ENCODE results near the gene MPV17L2. TPM values are rescaled to one million over a fixed set of nuclear protein-coding genes. Genes with fewer than 3 reads are reported as not detected.
"Not testable (repeated sequence)": the region's sequence is repeated elsewhere in the genome, so short reads cannot be mapped to it uniquely, and the experiment has no call there.

Gene MPV17L2
- total and polyA plus RNA-seq, 3 donors from 2014 or later, result 11.2 to 15.8 (median 15.2) TPM

DNA sequence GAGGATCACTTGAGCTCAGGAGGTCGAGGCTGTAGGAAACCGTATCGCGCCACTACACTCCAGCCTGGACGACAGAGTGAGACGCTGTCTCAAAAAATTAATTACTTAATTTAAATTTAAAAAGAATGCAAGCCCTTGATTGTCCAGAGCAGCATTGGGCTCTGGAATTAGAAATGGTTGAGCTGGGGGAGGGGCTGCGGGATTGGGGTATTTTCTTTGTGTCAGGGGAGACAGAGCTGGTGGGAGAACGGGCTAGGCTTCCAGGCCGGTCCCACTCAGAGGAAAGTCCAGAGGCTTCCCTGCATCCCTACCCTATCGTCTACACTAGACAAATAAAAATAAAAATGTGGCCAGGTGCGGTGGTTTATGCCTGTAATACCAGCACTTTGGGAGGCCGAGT, 13.0 kb downstream of the MPV17L2 start:
- intact Hi-C loops (cut with DNase I; ENCODE audit: low total_unique reads), result no loop called here
- 49 to 65% methylated on average over 12 of the region's 12 CpGs for WGBS, 2 donors

DNA sequence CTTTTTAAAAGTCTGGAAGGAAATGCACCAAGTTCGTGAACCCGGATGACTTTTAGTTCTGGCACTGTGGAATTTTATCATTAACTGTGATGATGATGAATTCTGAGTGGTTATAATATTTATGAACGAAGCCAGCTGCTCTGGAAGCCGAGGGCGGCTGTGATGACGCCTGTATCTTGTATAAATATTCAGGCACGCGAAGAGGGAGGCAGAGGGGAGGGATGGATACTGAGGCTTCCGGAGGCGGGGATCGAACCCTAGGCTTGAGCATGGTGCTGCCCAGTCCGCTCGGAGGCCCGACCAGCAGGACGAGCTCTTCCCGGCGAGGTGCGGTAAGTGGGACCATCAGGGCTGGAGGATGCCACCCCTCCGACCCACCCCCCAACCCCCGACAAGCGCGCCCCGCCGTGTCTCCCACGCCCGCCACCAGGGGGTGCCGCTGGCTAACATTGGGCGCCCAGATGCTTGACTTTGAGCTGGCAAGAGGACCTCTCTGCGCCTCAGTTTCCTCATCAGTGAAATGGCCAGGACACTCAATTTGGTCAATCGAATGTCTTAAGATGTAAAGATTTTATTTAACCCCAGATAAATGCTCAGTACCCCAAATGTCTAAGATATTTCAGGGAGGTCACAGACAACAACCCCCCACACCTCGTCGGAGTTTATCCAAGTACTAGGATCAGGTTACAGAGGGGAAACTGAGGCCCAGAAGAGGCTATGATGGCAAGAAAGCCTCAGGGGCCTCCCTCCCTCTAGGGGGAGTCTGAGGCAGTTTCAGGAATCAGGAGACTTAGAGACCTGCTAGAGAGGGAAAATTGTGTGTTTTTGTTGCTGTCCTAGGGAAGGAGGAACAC, 15.3 kb downstream of the MPV17L2 start:
- no peak for TF ChIP-seq POLR2A (IDR thresholded peaks at IDR 0.05)
- TF ChIP-seq, protein P1, sequence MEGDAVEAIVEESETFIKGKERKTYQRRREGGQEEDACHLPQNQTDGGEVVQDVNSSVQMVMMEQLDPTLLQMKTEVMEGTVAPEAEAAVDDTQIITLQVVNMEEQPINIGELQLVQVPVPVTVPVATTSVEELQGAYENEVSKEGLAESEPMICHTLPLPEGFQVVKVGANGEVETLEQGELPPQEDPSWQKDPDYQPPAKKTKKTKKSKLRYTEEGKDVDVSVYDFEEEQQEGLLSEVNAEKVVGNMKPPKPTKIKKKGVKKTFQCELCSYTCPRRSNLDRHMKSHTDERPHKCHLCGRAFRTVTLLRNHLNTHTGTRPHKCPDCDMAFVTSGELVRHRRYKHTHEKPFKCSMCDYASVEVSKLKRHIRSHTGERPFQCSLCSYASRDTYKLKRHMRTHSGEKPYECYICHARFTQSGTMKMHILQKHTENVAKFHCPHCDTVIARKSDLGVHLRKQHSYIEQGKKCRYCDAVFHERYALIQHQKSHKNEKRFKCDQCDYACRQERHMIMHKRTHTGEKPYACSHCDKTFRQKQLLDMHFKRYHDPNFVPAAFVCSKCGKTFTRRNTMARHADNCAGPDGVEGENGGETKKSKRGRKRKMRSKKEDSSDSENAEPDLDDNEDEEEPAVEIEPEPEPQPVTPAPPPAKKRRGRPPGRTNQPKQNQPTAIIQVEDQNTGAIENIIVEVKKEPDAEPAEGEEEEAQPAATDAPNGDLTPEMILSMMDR (IDR thresholded peaks at IDR 0.05), result peak in 1 of 3 experiments; percentile 61
- Histone ChIP-seq H3K27me3 (no peaks in the 10 kb centered on the region), H3K9me3 (no peaks in the 10 kb centered on the region), H3K36me3 (ENCODE audit: low read depth, missing control alignments) (no peaks in the 10 kb centered on the region), H3K4me1 (peaks cover 4% of the 10 kb centered on the region), H3K4me3 (no peak overlapping the region), H3K27ac (peak overlapping the region; percentile 11 to 25)
- intact Hi-C loops (cut with DNase I; ENCODE audit: low total_unique reads), result no loop called here
- 19 to 26% methylated on average over 21 to 32 of the region's 32 CpGs for WGBS, 2 donors
- DNase-seq, result peak; percentile 63

More for the DNA sequence above, 13.0 kb downstream of the MPV17L2 start:
- no peak for TF ChIP-seq POLR2A (IDR thresholded peaks at IDR 0.05)
- TF ChIP-seq, protein P1 (IDR thresholded peaks at IDR 0.05), result no peak
- H3K27me3 ChIP-seq, result no peaks in the 10 kb centered on the region
- no peak for DNase-seq
- H3K4me1 ChIP-seq, result peaks cover 10% of the 10 kb centered on the region
- H3K4me3 ChIP-seq, result no peak overlapping the region
- H3K9me3 ChIP-seq, result no peaks in the 10 kb centered on the region
- H3K27ac ChIP-seq, result peak overlapping the region; percentile 97 to 98
- no peaks in the 10 kb centered on the region for H3K36me3 ChIP-seq (ENCODE audit: low read depth, missing control alignments)

DNA sequence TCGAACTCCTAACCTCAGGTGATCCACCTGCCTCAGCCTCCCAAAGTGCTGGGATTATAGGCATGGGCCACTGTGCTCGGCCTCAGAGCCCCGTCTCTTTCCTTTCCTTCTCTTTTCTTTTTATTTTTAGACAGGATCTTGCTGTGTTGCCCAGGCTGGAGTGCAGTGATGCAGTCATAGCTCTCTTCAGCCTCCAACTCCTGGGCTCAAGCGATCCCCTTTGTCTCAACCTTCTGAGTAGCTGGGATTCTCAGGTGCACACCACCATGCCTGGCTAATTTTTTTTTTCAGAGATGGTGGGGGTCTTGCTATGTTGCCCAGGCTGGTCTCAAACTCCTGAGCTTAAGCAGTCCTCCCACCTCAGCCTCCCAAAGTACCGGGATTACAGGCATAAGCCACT, 16.9 kb downstream of the MPV17L2 start:
- H3K36me3 ChIP-seq (ENCODE audit: low read depth, missing control alignments); H3K27me3 ChIP-seq: not testable (repeated sequence)

DNA sequence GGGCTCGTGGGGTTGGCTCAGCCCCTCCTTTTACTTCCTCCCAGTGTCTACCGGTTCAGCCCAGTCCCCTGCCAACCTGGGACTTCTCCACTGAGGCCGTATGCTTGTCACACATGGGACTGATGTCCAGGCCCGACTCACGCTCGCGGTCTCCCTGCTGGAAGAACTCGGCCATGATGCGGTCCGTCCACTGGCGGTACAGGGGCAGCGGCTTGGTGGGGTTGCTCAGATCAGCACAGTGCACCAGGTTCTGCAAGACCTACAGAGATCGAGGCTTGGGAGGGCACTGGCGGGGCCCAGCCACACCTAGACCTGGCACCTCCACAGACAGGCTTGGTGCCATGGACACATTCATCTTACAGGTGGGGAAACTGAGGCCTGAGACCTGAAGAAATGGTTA, 18.7 kb downstream of the MPV17L2 start:
- no peak for TF ChIP-seq POLR2A (IDR thresholded peaks at IDR 0.05)
- H3K9me3 ChIP-seq, result no peaks in the 10 kb centered on the region
- no peak overlapping the region for H3K27ac ChIP-seq
- no peaks in the 10 kb centered on the region for H3K4me1 ChIP-seq
- intact Hi-C loops (cut with DNase I; ENCODE audit: low total_unique reads), result no loop called here
- H3K36me3 ChIP-seq (ENCODE audit: low read depth, missing control alignments), result no peaks in the 10 kb centered on the region
- WGBS, 2 donors, result 86 to 88% methylated on average over 11 to 14 of the region's 14 CpGs
- no peak overlapping the region for H3K4me3 ChIP-seq
- DNase-seq, result no peak
- no peaks in the 10 kb centered on the region for H3K27me3 ChIP-seq

More for the DNA sequence above, 16.9 kb downstream of the MPV17L2 start:
- intact Hi-C loops (cut with DNase I; ENCODE audit: low total_unique reads); H3K27ac ChIP-seq; DNase-seq; H3K4me1 ChIP-seq; H3K9me3 ChIP-seq; H3K4me3 ChIP-seq: not testable (repeated sequence)
- WGBS, 2 donors, result 89 to 90% methylated on average over 5 of the region's 5 CpGs

DNA sequence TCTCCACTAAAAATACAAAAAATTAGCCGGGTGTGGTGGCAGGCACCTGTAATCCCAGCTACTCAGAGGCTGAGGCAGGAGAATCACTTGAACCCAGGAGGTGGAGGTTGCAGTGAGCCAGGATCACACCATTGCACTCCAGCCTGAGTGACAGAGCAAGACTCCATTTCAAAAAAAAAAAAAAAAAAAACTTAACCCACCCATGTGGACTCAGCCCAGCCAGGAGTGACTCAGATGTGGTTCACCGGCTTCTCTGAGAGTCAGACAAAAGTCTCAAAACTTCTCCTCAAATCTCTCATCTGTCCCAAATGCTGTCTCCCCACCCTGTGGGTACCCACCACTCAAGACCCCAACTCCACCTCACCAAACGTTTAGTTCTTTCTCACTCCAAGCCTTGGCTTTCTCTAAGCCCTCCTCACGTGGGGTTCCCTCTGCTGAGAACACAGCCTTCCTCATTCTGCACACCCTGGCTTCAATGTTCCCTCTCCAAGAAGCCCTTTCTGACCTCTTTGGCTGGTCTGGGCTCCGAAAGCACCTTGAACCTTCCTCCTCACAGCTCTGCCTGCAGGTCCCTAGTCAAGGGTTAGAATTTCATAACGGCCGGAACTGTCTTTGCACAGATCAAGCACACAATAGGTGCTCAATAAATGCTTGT, 21.9 kb downstream of the MPV17L2 start:
- no peaks in the 10 kb centered on the region for H3K4me1 ChIP-seq
- DNase-seq, result no peak
- TF ChIP-seq POLR2A (IDR thresholded peaks at IDR 0.05), result no peak
- TF ChIP-seq, protein P1 (IDR thresholded peaks at IDR 0.05), result no peak
- no peaks in the 10 kb centered on the region for H3K9me3 ChIP-seq
- intact Hi-C loops (cut with DNase I; ENCODE audit: low total_unique reads), result no loop called here
- no peak overlapping the region for H3K4me3 ChIP-seq
- no peaks in the 10 kb centered on the region for H3K27me3 ChIP-seq
- peak overlapping the region in 1 of 2 donors; percentile 39 for H3K27ac ChIP-seq
- H3K36me3 ChIP-seq (ENCODE audit: low read depth, missing control alignments), result no peaks in the 10 kb centered on the region
- WGBS, 2 donors, result 49 to 54% methylated on average over 7 of the region's 7 CpGs

All from testis (tissue), 3 donors.